Measurements from ENCODE around the gene SIN3A. TPM values are rescaled to one million over a fixed set of nuclear protein-coding genes. Genes with fewer than 3 reads are reported as not detected.
"Not testable (repeated sequence)": the region's sequence is repeated elsewhere in the genome, so short reads cannot be mapped to it uniquely, and the experiment has no call there.

SIN3A gene
- total RNA-seq, 1 donor from 2014 or later = 73.6 TPM

DNA sequence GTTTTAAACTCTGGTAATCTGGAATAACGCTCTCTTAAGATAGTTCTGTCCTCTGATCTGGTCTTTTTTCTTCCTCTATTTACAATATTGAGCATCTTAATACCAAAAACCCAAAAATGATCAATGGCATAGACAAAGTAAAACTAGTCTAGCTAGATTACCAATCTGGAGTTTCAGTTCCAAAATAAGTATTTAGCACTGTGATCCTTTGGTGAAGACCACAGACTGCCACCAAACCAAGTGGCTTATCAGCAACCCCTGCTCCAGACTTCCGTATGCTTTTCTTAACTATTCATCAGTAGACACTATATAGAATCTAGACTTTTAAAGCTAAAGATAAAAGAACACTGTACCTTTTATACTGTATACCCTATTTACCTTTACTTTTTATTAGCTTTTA is 47.6 kb downstream of the SIN3A start:
- no peak for DNase-seq (ENCODE audit: low spot score)
- intact Hi-C loops (cut with DNase I) = no loop called here
- no peak for ATAC-seq

DNA sequence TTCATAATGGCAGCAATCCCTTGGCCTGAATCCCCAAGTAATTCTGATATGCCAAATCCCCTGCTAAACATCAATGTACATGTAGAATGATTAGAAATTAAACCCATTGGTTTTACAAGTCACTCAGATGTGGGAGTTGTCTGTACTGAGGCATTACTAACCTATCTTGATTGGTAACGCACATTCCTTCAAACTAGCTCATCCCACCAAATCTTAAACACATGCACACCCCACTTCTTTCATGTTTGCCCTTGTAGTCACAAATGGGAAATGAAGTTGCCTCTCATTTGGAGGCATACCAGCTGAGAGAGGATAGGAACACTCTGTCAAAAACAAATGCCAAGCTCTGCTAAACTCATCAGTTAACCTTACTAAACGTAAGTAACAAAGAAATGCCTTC is 54.0 kb downstream of the SIN3A start:
- intact Hi-C loops (cut with DNase I) = no loop called here
- ATAC-seq = no peak
- DNase-seq (ENCODE audit: low spot score) = no peak

DNA sequence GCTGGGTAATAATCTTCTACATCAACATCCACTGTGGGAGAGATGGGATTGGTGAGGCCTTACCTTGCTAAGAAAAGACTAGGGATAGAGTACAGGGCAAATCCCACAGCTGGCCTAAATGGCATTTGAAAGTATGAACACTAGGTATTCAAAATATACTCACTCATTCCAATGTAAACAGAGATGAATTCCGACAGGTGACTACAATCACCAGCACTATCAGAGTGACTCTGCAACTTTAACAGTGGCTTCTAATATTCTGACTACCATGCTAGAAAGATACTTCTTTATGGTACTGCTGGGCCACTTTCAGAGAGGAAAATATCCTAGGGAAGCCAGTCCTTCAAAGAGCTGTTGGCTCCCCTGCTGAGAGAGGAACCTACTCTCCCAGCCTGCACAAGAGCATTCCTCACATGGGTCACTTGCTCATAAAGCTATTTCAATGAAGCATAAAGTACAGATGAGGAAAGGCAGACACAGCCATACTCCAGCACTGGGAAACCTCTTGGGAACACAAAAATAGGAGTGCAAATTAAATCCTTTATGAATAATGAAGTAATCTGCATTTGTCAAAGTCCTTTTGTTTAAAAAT is 61.6 kb downstream of the SIN3A start:
- no peak for DNase-seq (ENCODE audit: low spot score)
- intact Hi-C loops (cut with DNase I) = no loop called here
- no peak for ATAC-seq

DNA sequence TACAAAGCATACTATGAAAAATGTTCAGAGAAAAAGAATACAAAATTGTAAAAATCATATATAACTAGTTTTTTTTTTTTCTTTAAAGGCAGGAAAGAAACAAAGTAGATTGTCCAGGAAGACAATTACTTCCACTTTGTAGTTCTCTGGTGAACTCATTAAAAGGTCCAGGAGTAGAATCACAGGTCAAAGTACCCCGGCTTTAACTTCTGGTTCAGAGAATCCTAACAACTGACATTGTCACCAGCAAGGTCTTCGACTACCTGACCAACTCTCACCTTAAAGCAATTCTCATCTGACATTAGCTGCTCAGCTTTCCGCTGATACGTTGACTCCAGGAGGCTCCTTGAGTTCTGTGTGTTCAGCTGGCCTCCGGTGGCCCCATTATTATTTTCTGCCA is 67.5 kb downstream of the SIN3A start:
- ATAC-seq; intact Hi-C loops (cut with DNase I); DNase-seq (ENCODE audit: low spot score): not testable (repeated sequence)

DNA sequence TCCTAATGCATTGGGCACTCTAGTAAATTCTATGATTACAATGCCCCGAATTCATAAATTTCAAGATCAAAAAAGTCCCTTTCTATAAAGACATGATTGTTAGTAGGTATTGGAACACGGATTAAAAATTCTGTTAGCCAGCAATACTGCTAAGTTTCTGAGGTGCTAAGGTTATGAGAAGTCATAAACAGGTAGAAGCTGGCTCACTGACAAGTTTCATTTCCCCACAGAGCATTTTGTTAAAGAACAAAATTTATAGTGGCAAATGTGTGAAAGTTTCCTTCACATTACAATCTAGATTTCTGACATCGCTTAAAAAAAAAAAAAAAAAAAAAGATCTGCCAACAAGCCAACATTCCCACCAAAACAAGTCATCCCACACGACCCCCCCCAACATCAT is 70.7 kb downstream of the SIN3A start:
- no peak for DNase-seq (ENCODE audit: low spot score)
- intact Hi-C loops (cut with DNase I) = no loop called here

DNA sequence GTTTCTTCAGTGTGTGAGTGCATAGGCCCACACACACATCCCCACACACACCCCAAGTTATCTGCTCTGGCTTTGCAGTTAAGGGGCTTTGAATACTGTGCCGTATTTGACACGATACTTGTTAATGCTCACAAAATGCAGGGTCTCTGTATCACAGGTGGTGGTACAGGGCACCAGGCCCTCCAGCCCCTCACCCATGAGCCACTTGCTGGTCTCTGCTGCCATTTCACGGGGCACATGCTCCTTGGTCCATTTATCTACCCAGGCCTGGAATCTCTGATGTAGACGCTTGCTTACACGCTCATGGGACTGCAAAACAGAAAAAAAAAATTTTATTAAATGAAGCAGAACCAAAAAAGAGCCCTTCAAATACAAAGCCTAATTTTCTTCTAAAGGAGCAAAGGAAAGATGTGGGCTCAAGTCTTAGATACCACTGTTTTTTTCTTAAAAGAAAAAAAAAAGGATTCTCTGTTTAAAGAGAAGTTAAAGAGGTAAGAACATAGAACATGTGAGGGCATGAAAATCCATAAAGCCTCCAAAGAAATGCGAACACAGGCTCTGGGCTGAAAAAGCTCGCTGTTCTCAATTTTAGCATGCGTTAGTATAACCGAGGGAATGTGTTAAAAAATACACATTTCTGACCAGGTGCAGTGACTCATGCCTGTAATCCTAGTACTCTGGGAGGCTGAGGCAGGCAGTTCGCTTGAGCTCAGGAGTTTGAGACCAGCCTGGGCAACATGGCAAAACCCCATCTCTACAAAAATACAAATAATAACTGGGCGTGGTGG is 79.4 kb downstream of the SIN3A start:
- no peak for ATAC-seq
- intact Hi-C loops (cut with DNase I) = no loop called here
- DNase-seq (ENCODE audit: low spot score) = no peak

More for the DNA sequence above, 70.7 kb downstream of the SIN3A start:
- no peak for ATAC-seq

DNA sequence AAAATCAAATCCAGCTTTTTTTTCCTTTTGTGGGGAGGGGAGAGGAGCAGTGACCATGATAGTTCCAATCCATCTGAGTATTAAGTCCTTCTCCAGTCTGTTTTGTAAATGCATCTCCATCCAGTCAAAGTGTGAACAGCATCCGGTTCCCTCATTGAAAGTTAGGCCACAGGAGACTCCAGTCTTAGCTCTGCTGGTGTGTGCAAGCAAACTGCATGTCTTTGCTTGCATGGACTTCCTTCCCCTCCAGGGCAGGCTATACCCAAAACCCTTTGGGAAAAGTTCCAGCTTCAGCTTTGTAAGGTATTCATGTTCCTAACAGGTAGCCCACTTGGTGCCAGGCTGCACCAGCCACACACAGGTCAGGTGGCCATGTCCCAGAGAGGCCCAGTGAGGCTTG is 80.0 kb downstream of the SIN3A start:
- ATAC-seq (no peak), DNase-seq (ENCODE audit: low spot score) (no peak)
- intact Hi-C loops (cut with DNase I) = no loop called here

DNA sequence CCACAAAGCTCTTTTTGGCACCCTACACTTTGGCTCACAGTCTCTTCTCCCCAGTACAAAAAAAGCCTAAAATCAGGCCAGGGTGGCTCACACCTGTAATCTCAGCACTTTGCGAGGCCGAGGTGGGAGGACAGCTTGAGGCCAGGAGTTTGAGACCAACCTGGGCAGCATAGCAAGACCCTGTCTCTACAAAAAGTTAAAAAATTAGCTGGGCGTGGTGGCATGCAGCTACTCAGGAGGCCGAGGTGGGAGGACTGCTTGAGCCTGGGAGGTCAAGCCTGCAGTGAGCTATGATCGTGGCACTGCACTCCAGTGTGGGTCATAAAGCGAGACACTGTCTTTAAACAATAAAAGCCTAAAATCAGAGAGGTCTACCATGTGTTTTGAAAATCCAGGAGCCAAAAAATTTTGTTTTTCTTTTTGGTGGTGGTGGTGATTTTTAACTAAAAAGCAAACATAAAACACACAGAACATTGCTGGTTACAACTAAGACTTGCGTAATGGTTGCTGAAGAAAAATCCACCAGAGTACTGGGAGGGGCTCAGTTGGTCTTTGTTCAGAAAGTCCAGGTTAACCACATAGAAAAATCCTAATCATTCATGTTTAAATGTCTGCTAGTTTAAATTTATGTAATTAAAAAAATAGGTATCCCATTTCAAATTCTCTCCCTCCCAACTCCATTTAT is 81.5 kb downstream of the SIN3A start:
- intact Hi-C loops (cut with DNase I) = no loop called here
- DNase-seq (ENCODE audit: low spot score) (no peak), ATAC-seq (no peak)

DNA sequence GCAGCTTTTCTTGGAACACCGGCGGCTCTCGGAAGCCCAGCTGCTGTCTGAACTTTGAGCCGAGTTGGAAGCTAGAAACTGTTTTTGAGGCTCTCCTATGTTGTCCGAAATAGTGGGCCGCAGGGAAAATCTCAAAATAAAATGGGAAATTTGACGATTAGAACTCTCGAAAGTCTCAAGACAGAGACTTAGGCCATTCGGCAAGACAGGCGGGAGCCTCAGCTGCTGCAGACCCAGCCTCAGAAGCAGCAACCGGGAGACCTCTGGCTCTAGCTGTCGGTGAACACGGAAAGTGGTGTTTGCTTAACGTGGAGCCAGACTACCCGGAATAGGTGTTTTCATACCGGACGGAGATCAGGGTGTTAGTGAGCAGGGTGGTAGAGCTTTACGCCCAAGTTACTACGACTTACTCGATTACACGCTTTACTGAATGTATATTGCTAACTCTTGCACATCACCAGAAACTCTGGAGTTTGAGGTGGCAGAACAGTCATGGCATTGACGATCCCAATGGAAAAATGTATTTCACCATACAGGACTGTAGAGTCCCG is 82.7 kb downstream of the SIN3A start:
- DNase-seq (ENCODE audit: low spot score) = no peak
- peak; percentile 1 for ATAC-seq
- intact Hi-C loops (cut with DNase I) = no loop called here

DNA sequence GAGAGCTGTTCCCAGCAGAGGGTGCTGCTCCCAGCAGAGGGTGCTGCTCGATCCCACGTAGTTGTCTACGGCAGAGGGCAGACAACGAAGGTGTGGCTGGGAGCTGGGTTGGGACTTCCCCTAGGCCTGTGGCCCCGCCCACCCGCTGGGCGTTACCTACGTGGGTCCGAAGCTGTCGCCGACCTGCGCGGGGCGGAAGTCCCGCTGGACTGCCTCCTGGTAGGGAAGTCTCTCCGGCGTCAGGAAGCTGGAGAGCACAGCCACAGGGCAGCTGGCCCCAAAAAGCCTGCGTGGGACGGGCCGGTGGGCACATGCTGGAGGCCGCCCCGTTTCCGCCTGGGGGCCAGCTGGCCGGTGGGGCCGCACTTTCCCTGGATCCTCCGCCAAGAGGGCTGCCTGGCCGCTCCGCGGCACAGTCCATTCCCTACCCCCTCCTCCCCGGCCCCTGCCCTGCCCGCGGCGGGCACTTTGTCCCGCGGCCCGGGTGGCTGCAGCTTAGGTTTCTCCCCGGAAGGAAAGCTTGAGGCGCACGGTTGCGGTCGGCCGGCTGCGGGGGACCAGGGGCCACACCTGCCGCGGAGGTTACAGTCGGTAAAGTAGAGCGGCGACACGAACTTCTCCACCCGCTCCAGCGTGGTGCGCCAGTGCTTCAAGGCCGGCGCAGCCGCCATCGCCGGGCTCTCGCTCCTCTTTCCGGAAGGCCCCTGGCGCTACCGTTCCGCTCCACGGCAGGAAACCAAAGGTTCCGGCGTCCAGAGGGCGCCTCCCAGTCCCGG is 83.4 kb downstream of the SIN3A start, which contains the start of gene MAN2C1:
MAN2C1 (minus strand) TSS at position 695 of the 776 bp plus-strand sequence; CDS start at position 671, 24 bp downstream.
- peak; percentile 96 for DNase-seq (ENCODE audit: low spot score)
- intact Hi-C loops (cut with DNase I) = no loop called here

DNA sequence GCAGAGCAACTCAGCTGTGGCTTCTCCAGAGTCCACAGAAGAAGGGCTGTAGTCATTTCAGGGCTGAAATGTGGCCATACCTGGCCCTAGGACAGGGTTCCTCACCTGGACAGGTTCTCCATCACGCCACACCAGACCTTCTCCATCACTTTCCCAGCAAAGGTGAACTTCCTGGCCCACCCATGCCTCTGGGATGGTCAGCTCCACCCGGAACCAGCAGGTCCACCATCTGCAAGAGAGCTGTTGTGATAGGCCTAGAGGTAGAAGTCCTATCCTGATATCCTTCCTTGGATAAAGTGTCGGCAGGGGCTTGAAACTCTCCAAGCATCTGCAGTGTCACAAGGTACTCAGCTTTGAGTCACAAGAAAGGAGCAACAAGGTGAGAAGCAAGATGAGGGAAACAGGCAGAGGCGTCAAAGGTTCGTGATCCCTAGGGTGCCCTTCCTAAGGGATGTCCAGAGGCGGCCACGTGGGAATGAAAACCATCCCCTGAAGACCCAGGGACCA is 84.0 kb downstream of the SIN3A start:
- DNase-seq (ENCODE audit: low spot score) (no peak), ATAC-seq (peak; percentile 2)
- intact Hi-C loops (cut with DNase I) = no loop called here

More for the DNA sequence above, 83.4 kb downstream of the SIN3A start, which contains the start of gene MAN2C1:
- peak; percentile 97 for ATAC-seq

DNA sequence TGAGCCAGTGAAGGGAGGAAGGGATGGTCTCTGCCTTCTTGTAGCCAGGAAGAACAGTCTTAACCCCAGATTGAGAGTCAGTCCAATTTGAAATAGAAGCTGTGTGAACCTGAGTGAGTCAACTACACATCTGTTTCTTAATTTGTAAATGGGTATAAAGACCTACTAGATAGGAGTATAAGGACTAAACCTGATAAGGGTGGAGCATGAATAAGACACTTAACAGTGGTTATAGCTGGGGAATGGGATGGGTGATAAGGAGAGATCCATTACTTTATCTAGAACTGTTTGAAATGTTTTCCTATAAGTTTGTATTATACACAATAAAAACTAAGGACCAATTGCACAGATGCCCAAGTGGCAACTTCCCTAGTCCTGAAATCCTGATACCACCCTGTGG is 84.5 kb downstream of the SIN3A start:
- DNase-seq (ENCODE audit: low spot score) (no peak), ATAC-seq (no peak)
- intact Hi-C loops (cut with DNase I) = no loop called here

DNA sequence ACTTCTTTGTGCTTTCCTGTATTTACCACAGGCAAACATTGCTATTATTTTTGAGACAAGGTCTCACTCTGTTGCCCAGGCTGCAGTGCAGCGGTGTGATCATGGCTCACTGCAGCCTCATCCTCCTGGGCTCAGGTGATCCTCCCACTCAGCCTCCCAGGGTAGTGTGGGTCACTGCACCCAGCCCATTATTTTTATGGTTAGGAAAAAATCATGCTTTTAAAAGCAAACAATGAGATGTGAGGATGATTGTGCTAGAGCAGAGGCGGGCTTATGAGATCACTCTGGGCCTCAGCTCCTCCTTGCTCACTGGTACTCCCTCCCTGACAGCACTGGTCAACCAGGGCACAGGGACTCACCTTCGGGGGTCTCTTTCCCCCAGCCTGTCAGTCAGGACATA is 85.3 kb downstream of the SIN3A start:
- DNase-seq (ENCODE audit: low spot score) (no peak), ATAC-seq (no peak)
- intact Hi-C loops (cut with DNase I) = no loop called here

DNA sequence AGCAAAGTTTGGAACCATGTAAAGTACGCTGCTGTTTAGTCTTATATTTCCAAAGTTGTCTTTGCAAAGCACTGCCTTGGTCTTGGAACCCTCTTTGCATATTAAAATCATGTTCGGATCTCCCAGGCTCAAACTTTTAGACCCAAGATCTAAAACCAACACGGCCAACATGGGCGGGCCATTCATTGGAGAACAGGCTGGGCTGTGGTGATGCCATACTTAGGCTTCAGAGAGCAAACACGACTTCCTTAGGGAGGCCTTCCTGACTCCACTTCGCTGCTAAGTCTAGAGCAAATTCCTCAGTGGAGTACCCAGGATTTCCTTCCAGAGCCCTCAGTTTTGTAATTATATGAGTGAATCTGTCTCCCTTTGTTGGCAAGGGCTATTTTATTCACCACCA is 86.6 kb downstream of the SIN3A start:
- no peak for ATAC-seq
- intact Hi-C loops (cut with DNase I) = no loop called here
- no peak for DNase-seq (ENCODE audit: low spot score)

DNA sequence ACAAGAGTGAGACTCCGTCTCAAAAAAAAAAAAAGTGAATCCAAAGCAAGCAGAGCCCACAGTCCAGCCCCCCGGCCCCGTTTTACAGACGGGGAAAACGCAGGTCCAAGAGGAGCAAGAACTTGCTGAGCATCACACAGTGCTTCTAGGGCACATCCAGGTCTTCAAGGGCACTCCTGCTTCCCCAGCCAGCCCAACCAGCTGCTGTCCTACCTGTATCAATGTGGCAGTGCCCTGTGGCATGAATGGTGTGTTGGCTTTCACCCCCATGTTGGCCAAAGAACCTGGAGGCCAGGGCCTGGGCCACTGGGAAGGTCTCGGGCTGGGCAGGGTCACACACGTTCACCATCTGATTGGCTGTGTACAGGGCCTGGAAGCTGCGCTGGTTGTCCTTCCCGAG is 87.7 kb downstream of the SIN3A start:
- no peak for DNase-seq (ENCODE audit: low spot score)
- intact Hi-C loops (cut with DNase I) = no loop called here

DNA sequence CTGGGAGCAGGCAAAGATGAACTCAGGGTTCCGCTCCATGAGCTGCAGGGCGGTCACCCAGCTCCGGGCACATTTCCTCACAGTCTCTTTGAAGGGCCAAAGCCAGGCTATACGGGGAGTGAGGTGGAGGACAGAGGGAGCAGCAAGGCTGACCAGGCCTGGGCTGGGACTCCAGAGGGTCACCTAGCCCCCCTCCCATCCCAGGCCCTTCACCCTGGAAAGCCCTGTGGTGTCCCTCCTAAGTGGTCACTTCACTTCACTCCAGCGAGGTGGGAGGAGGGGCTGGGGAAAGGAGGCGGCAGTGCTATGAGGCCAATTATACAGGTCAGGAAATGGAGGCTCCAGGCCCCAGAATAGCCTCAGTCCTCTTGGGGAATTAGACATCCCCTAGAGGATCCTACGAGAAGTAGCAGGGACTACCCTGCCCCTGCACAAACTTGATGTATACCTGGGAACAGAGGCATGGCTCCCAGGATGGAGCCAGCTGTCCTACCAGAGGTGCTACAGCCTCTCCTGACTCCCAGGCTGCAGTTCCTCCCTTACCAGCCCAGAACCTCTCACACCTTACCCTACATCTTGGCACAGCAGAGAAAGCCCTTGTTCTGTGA is 88.7 kb downstream of the SIN3A start:
- DNase-seq (ENCODE audit: low spot score) (no peak), ATAC-seq (no peak)
- intact Hi-C loops (cut with DNase I) = no loop called here

More for the DNA sequence above, 87.7 kb downstream of the SIN3A start:
- no peak for ATAC-seq

DNA sequence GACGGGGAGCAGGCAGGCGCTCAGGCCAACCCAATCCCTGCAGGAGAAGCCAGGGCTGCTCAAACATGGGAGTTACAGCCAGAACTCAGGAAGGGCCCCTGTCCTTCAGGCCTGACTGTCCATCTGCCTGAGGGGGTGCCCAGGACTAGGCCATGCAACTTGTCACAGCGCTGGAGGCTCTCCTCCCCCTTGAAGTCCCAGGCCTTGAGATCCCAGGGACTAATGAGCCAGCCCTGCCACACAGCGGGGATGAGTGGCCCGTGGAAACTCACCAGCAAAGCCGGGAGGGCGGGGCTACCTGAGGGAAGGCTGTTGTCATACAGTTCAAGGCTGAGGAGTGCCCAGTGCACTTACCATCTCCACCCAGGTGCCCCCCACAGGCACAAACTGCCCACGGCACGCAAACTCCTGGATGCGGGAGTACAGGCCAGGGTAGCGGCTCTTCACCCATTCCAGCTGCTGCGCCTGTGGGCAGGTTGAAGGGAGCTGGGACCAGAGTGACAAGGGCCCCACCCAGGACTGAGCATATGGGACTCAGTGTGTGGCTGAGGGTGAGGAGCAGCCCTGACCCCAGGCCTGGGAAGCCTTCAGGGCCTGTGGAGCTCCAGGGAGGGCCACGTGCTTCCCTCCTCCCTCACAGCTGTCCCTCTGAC is 89.4 kb downstream of the SIN3A start:
- ATAC-seq (no peak), DNase-seq (ENCODE audit: low spot score) (no peak)
- intact Hi-C loops (cut with DNase I) = no loop called here
